A673 (cell line): ENCODE measurements around the gene TRPM6.
"Not testable (repeated sequence)": the region's sequence is repeated elsewhere in the genome, so short reads cannot be mapped to it uniquely, and the experiment has no call there.

ENCODE experiments used
- CTCF ChIP-seq: fragments of 300-800, 200-600 bp; sonication (generic); conservative IDR thresholded peaks from 2 replicates; pipeline ENCODE4 v1.5.1; 2017; ENCODE audit warnings: low read depth, mild to moderate bottlenecking, antibody characterized with exemption, low read length, moderate library complexity, mixed read lengths
- EZH2 ChIP-seq: fragments of 200-600 bp; sonication (generic); IDR thresholded peaks from 2 replicates; pipeline ENCODE4 v1.6.1; 2017; ENCODE audit warnings: borderline replicate concordance, low read depth, mild to moderate bottlenecking, mixed read lengths, antibody characterized with exemption, low read length; ENCODE audit not compliant: poor library complexity, severe bottlenecking

DNA sequence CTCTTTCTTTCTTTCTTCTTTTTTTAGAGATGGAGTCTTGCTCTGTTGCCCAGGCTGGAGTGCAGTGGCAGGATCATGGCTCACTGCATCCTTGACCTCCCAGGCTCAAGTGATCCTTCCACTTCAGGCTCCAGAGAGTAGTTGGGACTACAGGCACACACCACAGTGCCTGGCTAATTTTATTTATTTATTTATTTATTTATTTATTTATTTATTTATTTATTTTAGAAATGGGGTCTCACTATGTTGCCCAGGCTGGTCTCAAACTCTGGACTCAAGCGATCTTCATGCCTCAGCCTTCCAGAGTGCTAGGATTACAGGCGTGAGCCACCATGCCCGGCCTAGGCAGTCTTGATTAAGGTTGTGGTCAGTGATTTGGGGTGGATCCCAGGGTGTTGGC lies 728 bp upstream of the TRPM6 start:
- TF ChIP-seq CTCF, EZH2: not testable (repeated sequence)
